Fibroblast of lung (primary cell): ENCODE results near the gene TBC1D22A. TPM values are rescaled to one million over a fixed set of nuclear protein-coding genes. Genes with fewer than 3 reads are reported as not detected.

ENCODE experiments used
- DNase-seq, 2 donors: peaks; one replicate each; pipeline versions ENCODE4 v3.0.0 to v3.0.0-alpha.2; 2010; ENCODE audit warnings: low read depth in 2 of 2
- H2AFZ ChIP-seq: 2 replicates; pipeline ENCODE4 v1.5.1; 2012; ENCODE audit warnings: low read length, control low read depth, inconsistent platforms
- H3K27ac ChIP-seq: 2 replicates; pipeline ENCODE4 v1.5.1; 2011; ENCODE audit warnings: low read length, control low read depth; ENCODE audit not compliant: insufficient read depth
- H3K27me3 ChIP-seq: 2 replicates; pipeline ENCODE4 v1.5.1; 2011; ENCODE audit warnings: mild to moderate bottlenecking, low read length; ENCODE audit not compliant: control insufficient read depth, insufficient read depth
- H3K36me3 ChIP-seq: 2 replicates; pipeline ENCODE4 v1.5.1; 2011; ENCODE audit warnings: low read length; ENCODE audit not compliant: control insufficient read depth, insufficient read depth
- H3K4me1 ChIP-seq: 2 replicates; pipeline ENCODE4 v1.5.1; 2011; ENCODE audit warnings: low read length; ENCODE audit not compliant: control insufficient read depth, insufficient read depth; ENCODE audit errors: extremely low read depth
- H3K4me2 ChIP-seq: 2 replicates; pipeline ENCODE4 v1.5.1; 2011; ENCODE audit warnings: low read length, control low read depth; ENCODE audit not compliant: insufficient read depth; ENCODE audit errors: extremely low read depth
- H3K4me3 ChIP-seq, 4 experiments: fragments of 200-600 bp in 1 of 4; sonication (generic) in 1 of 4; replicated peaks in 1 of 4; 2 replicates each; pipeline ENCODE4 v1.5.1; 2011 to 2016; ENCODE audit warnings: low read length in 4 of 4, low read depth in 3 of 4, mild to moderate bottlenecking in 3 of 4, control low read depth in 2 of 4, inconsistent platforms in 1 of 4, mixed read lengths in 1 of 4; ENCODE audit not compliant: insufficient read depth in 1 of 4; ENCODE audit errors: control extremely low read depth in 1 of 4
- H3K79me2 ChIP-seq: 2 replicates; pipeline ENCODE4 v1.5.1; 2012; ENCODE audit warnings: mild to moderate bottlenecking, low read length, inconsistent platforms; ENCODE audit not compliant: control insufficient read depth, insufficient read depth
- H3K9ac ChIP-seq: 2 replicates; pipeline ENCODE4 v1.5.1; 2011; ENCODE audit warnings: mild to moderate bottlenecking, low read length, control low read depth; ENCODE audit not compliant: insufficient read depth
- H3K9me3 ChIP-seq: 2 replicates; pipeline ENCODE4 v1.5.1; 2012; ENCODE audit warnings: low read depth, low read length; ENCODE audit not compliant: control insufficient read depth, insufficient read depth
- H4K20me1 ChIP-seq: 2 replicates; pipeline ENCODE4 v1.5.1; 2011; ENCODE audit warnings: low read length; ENCODE audit not compliant: control insufficient read depth, insufficient read depth; ENCODE audit errors: extremely low read depth
- EZH2 ChIP-seq: IDR thresholded peaks from 2 replicates; pipeline ENCODE4 v1.5.1; 2012; ENCODE audit warnings: low read length, control low read depth, mild to moderate bottlenecking; ENCODE audit errors: missing control alignments
- polyA plus RNA-seq, 2 donors: library from polyadenylated mRNA; depleted of rRNA in 1 of 2; stranded (reverse) in 1 of 2; unstranded in 1 of 2; fragments of >200 nt; gene quantifications; 2 replicates each; pipeline ENCODE4 v1.2.1, GENCODE V29; 2011 to 2012; ENCODE audit warnings: missing spikeins in 1 of 2
- total RNA-seq: library from RNA; depleted of rRNA; stranded (reverse); fragments of >200 nt; gene quantifications from 2 replicates; pipeline ENCODE4 v1.2.1, GENCODE V29; 2014
- TF ChIP-seq, protein P1 (sequence below), 2 donors: IDR thresholded peaks in 1 of 2; conservative IDR thresholded peaks in 1 of 2; 1 replicate in 1 of 2; 2 replicates in 1 of 2; pipeline ENCODE4 v1.5.1; 2011 to 2012; ENCODE audit warnings: low read length in 2 of 2, control low read depth in 1 of 2, inconsistent platforms in 1 of 2, low read depth in 1 of 2, mild to moderate bottlenecking in 1 of 2

The TBC1D22A gene
- total and polyA plus RNA-seq, 2 donors (not counting 1 experiment from before 2014, with no cell fraction given) = 11.6 to 17.6 TPM

GRCh38 chr22:46883092-46883910 lies 120.9 kb downstream of the TBC1D22A start:
- Histone ChIP-seq H3K9me3 (no peaks in the 10 kb centered on the region), H3K27ac (no peak overlapping the region), H3K4me1 (no peaks in the 10 kb centered on the region), H2AFZ (no peak overlapping the region), H3K4me2 (no peak overlapping the region), H3K4me3 (no peak overlapping the region), H4K20me1 (no peaks in the 10 kb centered on the region), H3K9ac (no peak overlapping the region), H3K27me3 (no peaks in the 10 kb centered on the region), H3K36me3 (no peaks in the 10 kb centered on the region), H3K79me2 (no peaks in the 10 kb centered on the region)
- no peak for DNase-seq
- no peak for TF ChIP-seq EZH2
- TF ChIP-seq, protein P1, sequence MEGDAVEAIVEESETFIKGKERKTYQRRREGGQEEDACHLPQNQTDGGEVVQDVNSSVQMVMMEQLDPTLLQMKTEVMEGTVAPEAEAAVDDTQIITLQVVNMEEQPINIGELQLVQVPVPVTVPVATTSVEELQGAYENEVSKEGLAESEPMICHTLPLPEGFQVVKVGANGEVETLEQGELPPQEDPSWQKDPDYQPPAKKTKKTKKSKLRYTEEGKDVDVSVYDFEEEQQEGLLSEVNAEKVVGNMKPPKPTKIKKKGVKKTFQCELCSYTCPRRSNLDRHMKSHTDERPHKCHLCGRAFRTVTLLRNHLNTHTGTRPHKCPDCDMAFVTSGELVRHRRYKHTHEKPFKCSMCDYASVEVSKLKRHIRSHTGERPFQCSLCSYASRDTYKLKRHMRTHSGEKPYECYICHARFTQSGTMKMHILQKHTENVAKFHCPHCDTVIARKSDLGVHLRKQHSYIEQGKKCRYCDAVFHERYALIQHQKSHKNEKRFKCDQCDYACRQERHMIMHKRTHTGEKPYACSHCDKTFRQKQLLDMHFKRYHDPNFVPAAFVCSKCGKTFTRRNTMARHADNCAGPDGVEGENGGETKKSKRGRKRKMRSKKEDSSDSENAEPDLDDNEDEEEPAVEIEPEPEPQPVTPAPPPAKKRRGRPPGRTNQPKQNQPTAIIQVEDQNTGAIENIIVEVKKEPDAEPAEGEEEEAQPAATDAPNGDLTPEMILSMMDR (conservative IDR thresholded peaks at IDR 0.05 in 1 of 2, IDR thresholded peaks at IDR 0.05 in 1 of 2; ENCODE audit: low read depth in 1 of 2, low read length in 2 of 2) = no peak

DNA sequence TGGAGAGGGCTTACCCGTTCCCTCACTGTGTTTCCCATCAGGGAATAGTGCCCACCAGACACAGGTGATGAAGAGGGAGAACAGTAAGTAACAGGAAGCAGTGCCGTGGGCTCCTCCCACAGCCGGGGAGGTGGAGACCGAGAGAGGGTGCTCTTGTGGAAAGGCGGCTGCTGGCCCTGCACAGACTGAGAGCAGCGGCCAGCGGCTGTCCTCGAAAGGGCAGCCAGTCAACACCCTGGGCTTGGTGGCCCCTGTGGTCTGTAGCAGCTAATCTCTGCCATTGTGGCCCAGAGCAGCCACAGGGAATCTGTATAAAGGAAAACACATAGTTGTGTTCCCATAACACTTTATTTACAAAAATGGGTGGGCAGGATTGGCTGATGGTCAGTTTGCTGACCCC lies 121.9 kb downstream of the TBC1D22A start:
- H3K79me2 ChIP-seq = no peaks in the 10 kb centered on the region
- H4K20me1 ChIP-seq = no peaks in the 10 kb centered on the region
- no peak overlapping the region for H3K27ac ChIP-seq
- no peak overlapping the region for H3K4me2 ChIP-seq
- no peak overlapping the region for H3K4me3 ChIP-seq
- H3K9me3 ChIP-seq = no peaks in the 10 kb centered on the region
- no peaks in the 10 kb centered on the region for H3K27me3 ChIP-seq
- no peak overlapping the region for H3K9ac ChIP-seq
- no peaks in the 10 kb centered on the region for H3K36me3 ChIP-seq
- H3K4me1 ChIP-seq = no peaks in the 10 kb centered on the region
- no peak overlapping the region for H2AFZ ChIP-seq
- TF ChIP-seq, protein P1 (conservative IDR thresholded peaks at IDR 0.05 in 1 of 2, IDR thresholded peaks at IDR 0.05 in 1 of 2; ENCODE audit: low read depth in 1 of 2, low read length in 2 of 2) = no peak
- TF ChIP-seq EZH2 = no peak
- DNase-seq = no peak

GRCh38 chr22:46887978-46888377 lies 125.5 kb downstream of the TBC1D22A start:
- Histone ChIP-seq H3K4me2 (no peak overlapping the region), H3K27me3 (no peaks in the 10 kb centered on the region), H3K79me2 (no peaks in the 10 kb centered on the region), H3K9ac (no peak overlapping the region), H3K9me3 (no peaks in the 10 kb centered on the region), H3K36me3 (no peaks in the 10 kb centered on the region), H3K4me3 (no peak overlapping the region), H3K27ac (no peak overlapping the region), H4K20me1 (no peaks in the 10 kb centered on the region), H2AFZ (no peak overlapping the region), H3K4me1 (no peaks in the 10 kb centered on the region)
- TF ChIP-seq EZH2 = no peak
- TF ChIP-seq, protein P1 (conservative IDR thresholded peaks at IDR 0.05 in 1 of 2, IDR thresholded peaks at IDR 0.05 in 1 of 2; ENCODE audit: low read depth in 1 of 2, low read length in 2 of 2) = no peak
- DNase-seq = no peak
